Measurements from ENCODE around the gene LPA.

GRCh38 chr6:160508599-160508998, 155.5 kb downstream of the LPA start:
- no peak for TF ChIP-seq SNAI2 (CRISPR knock-in tag; IDR thresholded peaks at IDR 0.05)
- no peak for TF ChIP-seq ARNTL (CRISPR knock-in tag; IDR thresholded peaks at IDR 0.05; ENCODE audit: borderline replicate concordance, low read depth)
- no peak for TF ChIP-seq ZFP30 (CRISPR knock-in tag; IDR thresholded peaks at IDR 0.05)
- TF ChIP-seq ISL1 (CRISPR knock-in tag; IDR thresholded peaks at IDR 0.05): no peak
- no peak for TF ChIP-seq PATZ1 (CRISPR knock-in tag; IDR thresholded peaks at IDR 0.05; ENCODE audit: borderline replicate concordance)
- no peak for TF ChIP-seq POU6F1 (CRISPR knock-in tag; IDR thresholded peaks at IDR 0.05; ENCODE audit: borderline replicate concordance, low read depth)
- TF ChIP-seq TOX (CRISPR knock-in tag; IDR thresholded peaks at IDR 0.05; ENCODE audit: borderline replicate concordance): no peak
- TF ChIP-seq ZFP3 (CRISPR knock-in tag; IDR thresholded peaks at IDR 0.05): no peak
- no peak for TF ChIP-seq BACH2 (CRISPR knock-in tag; IDR thresholded peaks at IDR 0.05; ENCODE audit: borderline replicate concordance)
- TF ChIP-seq CSRNP3 (CRISPR knock-in tag; IDR thresholded peaks at IDR 0.05): no peak
